ENCODE results near the gene C3orf70.

Gene C3orf70

DNA sequence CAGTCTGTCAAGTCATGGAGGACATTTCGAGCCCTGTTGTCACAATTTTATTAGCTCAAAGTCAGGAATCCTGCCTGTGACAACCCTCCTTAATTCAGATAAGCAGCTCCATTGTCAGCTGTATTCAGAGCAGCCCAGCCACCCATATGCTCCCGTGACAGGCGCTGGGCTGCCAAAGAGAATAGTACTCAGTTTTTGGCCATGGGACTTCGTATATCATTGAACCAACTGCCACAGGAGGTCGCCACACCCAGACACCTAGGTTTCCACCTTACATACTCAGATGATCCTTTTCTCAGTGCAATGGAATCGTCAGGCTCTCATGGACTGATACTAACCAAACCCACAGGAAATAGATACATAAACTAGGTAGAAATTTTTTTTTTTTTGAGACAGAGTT lies 100.2 kb downstream of the C3orf70 start:
- DNase-seq (ENCODE audit: low spot score): no peak

DNA sequence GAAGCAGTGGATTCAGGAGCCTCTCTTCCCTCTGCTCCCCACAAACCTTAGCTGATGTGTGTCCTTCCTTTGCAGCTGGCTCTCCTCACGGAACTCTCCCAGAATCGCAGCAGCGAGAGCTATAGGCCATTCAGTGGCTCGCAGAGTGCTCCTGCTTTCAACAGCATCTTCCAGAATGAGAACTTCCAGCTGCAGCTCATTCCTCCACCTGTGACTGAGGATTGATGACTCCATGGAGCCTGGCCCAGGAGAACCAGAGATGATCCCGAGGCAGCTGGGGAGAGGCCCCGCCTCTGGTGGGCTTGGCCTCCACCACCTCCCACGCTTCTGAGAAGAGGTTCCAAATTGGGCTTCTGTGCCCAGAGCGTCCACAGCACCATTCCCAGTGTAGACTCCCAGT lies 101.1 kb downstream of the C3orf70 start:
- DNase-seq (ENCODE audit: low spot score): no peak

DNA sequence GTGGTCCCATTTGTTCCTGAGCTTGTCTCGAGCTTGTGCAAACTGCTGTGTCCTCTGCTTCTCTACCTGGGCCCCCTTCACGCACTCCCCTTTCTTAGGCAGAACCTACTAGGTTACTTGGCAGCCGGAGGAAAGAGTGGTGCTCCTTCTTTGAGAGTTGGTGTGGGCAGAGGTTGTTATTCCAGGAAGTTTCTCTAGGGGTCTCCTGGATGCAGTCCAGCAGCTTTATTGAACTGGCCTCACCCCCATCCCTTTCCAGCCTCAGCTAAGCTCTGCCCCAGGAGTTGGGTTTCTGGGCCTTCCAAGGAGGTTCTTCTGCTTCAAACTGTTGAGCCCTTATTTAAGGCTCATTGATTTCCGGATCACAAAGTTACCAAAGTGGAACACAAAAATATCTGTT lies 103.2 kb downstream of the C3orf70 start:
- DNase-seq (ENCODE audit: low spot score): no peak

DNA sequence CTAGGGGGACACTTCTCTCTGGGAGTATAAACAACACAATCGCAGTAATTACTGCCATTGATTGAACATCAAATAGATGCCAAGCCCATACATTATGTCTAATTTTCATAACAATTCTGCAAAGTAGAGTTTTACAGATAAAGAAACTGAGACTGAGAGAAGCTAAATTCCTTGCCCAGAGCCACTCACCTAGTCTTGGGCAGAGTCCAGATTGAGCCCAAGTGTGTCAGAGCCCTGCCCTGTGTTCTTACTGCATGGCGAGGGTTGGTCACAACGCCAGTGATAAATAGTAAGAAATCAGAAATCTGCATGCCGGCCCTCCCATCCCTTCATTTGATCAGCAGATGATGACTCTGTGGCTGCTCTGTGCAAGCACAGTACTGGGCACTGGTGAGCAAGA lies 106.3 kb downstream of the C3orf70 start:
- no peak for DNase-seq (ENCODE audit: low spot score)

DNA sequence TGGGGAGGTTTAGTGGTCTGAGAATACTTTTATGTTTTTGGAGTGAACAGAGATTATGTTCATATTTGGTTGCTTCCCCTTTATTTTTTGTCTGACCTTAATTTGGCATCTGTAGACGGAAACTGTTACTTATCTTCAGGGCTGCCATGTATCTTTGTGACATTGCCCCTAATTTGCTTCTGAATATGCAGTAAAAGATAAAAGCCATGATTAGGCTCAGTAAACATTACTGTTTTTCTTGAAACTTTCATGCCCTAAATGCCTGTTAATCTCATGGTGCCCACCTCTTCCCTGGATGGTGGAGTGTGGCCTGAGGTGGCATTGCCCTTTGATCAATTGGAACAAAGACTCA lies 106.7 kb downstream of the C3orf70 start:
- no peak for DNase-seq (ENCODE audit: low spot score)

DNA sequence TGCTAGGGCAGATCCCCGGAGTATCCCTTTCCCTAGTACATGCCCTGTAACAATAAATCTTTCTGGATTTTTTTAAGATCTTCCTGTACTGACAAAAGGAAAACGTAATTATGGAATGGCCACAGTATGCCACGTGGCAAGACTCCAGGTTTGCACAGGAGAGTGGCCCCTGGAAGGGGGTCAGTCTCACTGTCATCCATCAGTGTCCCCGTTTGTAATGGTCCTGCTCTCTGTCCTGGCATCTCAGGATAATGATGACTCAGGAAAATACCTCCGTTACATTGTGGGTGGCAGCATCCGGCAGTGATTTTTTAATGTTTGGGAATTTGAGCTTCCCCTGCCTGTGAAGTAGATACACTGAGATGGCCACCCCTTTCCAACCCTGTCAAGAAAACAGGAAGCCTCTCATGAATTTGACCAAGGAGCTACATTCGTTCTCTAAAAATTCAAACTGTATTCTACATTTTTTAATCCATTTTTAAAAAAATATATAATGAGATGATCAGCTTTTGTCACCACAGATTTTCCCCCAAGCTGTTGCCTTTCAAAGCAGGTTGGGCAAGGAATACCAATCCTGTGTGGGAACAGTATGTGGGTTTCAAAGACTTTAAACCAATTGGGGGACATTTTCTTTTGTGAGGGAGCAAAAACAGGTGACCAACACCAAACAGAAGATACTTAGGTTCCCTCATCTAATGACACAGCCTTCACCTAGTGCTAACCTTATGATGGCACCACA lies 110.4 kb downstream of the C3orf70 start:
- DNase-seq (ENCODE audit: low spot score): no peak

DNA sequence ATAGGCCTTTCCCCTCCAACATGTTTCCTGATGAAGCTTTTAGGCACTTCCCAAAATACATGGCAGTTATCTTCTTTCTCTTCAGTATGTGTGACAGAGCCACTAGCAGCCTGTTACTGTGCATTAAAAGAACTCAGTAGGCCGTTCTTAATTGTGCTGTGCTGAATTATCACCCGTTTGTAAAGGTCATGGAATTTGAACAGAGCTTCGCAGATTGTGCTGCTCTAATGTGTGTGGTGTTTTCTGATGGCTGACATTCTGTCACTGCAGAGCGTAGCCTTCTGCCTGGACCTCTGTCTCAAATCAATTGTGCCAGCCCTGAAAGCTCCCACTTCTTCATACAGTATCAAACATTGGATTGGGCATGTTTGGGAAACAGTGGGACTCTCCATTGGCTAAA lies 111.3 kb downstream of the C3orf70 start:
- no peak for DNase-seq (ENCODE audit: low spot score)

DNA sequence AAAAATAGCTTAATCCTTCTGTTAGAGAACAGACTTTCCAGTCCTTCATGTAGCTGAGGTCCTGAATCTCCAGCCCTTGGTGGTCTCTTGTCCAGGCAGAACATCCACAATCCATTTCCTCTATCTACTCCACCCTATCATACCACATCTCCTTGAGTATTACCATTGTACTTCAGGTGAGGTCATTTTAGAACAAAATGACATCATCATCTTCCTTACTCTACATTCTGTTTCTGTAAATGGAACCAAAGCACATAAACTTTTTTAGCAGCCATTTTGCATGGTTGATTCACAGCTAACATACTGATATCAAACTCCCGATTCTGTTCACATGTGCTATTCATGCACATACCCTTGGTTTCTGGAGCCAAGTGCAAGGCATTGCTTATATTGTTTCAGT lies 112.4 kb downstream of the C3orf70 start:
- no peak for DNase-seq (ENCODE audit: low spot score)

DNA sequence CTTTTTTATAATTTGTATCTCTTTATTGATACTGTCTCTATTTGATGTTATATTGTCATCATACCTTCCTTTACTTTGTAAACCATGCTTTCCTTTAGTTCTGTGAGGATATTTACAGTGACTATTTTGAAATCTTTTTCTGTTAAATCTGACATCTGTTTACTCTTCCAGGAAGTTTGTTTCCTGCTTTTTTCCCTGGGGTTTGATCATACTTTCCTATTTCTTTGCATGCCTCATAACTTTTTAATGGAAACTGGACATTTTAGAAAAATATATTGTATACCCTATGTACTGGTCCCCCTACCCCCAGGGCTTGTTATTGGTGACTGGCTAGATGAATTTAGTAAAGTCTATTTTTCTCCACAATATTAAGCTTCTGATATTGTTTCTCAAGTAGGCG lies 115.1 kb downstream of the C3orf70 start:
- DNase-seq (ENCODE audit: low spot score): no peak

DNA sequence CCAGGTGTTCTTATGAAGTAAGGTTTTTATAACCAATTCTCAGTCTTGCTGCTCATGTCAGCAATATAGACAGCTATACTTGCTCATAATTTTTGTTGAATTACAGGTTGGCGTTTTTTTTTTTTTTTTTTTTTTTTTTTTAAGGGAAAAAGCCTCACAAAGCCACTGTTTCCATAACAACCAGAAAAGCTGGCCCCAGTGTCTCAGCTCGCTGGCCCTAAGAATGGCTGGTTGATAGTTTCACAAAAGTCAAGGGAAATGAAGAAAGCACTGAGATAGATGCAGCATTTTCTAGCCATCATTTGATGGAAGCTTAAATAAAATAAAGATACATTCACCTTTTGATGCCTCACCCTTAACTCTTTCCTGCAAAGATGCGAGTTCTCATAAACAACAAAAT lies 121.9 kb downstream of the C3orf70 start:
- no peak for DNase-seq (ENCODE audit: low spot score)

DNA sequence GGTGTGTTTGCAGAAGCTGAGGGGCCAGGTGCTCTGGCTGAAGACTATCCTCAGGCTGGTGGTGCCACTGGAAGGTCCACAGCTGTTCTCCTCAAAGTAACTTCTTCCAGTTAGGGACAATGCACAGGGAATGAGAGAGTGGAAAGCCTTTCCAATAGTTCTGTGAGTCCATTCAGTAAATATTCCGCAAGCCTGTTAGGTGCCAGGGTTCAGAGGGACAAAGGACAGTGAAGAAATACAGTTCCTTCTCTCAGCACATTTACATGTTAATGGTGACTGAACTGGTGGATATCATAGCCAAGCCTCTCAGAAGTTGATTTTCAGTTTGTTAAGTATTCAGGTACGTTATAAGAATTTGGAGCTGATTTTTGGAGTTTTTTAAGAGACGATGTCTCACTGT lies 122.5 kb downstream of the C3orf70 start:
- DNase-seq (ENCODE audit: low spot score): no peak

DNA sequence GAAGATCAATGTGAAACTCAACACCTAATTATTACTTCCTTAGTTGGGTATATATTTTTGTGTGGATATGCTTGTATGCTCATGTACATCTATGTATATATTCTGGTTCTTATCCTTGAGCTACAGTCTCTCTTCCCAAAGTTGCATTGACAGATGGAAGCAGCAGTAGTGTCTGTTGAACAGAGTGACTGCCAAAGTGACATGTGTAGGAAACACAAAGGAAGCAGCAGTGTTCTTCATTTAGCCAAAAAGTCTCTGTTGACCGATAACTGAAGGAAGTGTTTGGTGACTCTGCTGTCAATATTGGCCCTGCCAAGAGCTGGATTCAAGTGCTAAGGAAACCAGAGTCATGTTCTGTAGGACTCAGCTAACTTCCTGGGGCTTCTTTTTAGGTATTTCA lies 123.8 kb downstream of the C3orf70 start:
- no peak for DNase-seq (ENCODE audit: low spot score)

DNA sequence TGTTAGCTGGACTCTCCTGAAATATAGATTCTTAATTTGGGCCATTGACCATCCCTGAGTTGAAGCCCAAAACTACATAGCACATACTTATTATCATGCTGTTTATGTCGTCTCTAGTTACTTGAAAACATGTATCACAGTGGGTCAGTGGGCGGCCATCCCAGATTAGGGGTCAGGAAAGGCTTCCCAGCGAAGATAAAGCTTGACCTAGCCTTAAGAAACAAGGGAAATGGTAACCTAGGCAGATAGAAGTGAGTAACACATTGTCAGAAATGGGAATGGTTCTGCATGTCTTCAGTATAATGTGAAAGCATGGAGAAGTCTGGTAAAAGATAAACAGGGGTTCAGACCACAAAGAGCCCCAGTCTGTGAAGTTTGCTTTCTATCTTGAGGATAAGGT lies 124.7 kb downstream of the C3orf70 start:
- DNase-seq (ENCODE audit: low spot score): no peak

All from SK-N-DZ (cell line).